GM12873 (cell line): ENCODE results near the gene GRM8.

Experiments used
- CTCF ChIP-seq: IDR thresholded peaks from 2 replicates; pipeline ENCODE4 v1.5.1; 2012; ENCODE audit warnings: low read depth, mild to moderate bottlenecking, moderate library complexity, low read length, control low read depth; ENCODE audit not compliant: insufficient read depth; ENCODE audit errors: missing control alignments

Gene GRM8

GRCh38 chr7:127177156-127177555 is 75.6 kb downstream of the GRM8 start:
- TF ChIP-seq CTCF: no peak

- TF ChIP-seq CTCF: no peak
Observed at GRCh38 chr7:127162366-127162765, 90.4 kb downstream of the GRM8 start.

GRCh38 chr7:127158659-127159058 is 94.1 kb downstream of the GRM8 start:
- peak; percentile 67 for TF ChIP-seq CTCF

- TF ChIP-seq CTCF: no peak
Observed at GRCh38 chr7:127154958-127155357, 97.8 kb downstream of the GRM8 start.

- no peak for TF ChIP-seq CTCF
Observed at GRCh38 chr7:127154101-127154500, 98.6 kb downstream of the GRM8 start.

- no peak for TF ChIP-seq CTCF
Observed at GRCh38 chr7:127153315-127153714, 99.4 kb downstream of the GRM8 start.

GRCh38 chr7:127152423-127152822 is 100.3 kb downstream of the GRM8 start:
- TF ChIP-seq CTCF: no peak
